Esophagus muscularis mucosa (tissue), 4 donors: Measurements from ENCODE around the gene PDE4A.

Experiments used
- EP300 ChIP-seq: sonication (generic); formaldehyde crosslinking; IDR thresholded peaks from one replicate; pipeline ENCODE4 v1.6.1; 2017; ENCODE audit warnings: antibody characterized with exemption
- POLR2A ChIP-seq: fragments of 450-650 bp; IDR thresholded peaks from one replicate; pipeline ENCODE4 v1.6.1; 2017; ENCODE audit warnings: antibody characterized with exemption, moderate library complexity, mild to moderate bottlenecking, low read depth
- POLR2AphosphoS5 ChIP-seq, 2 donors: sonication (generic); formaldehyde crosslinking; IDR thresholded peaks; one replicate each; pipeline ENCODE4 v1.6.1; 2017; ENCODE audit warnings: antibody characterized with exemption in 2 of 2
- TF ChIP-seq, protein P1 (sequence below), 3 experiments: fragments of 200-600 bp in 2 of 3; fragments of 450-650 bp in 1 of 3; sonication (generic) in 2 of 3; IDR thresholded peaks; one replicate each; pipeline ENCODE4 v1.5.1; 2017 to 2019; ENCODE audit warnings: antibody characterized with exemption in 3 of 3, mild to moderate bottlenecking in 2 of 3, moderate library complexity in 1 of 3

DNA sequence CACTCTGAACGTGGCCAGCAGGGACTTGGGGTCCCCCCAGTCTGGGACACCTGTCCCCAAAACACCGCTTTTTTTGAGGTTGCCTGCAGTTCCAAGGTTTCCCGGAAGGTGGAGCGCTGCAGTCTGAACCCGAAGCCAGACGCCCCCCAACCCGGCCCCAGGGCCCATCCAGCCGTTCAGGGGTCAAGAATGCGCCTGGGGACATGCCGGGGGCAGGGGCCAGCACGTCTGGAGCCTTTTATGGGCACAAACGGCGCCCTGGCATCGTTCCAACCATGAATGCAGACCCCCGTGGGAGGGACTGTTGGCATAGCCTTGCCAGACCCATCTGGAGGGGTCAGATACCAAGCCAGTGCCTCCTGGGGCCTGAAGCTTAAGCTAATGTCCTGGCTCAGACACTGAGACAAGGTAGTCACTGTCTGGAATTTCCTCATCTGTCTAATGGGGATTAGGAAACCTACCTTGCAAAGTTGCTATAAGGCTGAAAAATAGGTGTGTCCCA, 90.0 kb downstream of the PDE4A start:
- no peak for TF ChIP-seq POLR2A
- TF ChIP-seq, protein P1, sequence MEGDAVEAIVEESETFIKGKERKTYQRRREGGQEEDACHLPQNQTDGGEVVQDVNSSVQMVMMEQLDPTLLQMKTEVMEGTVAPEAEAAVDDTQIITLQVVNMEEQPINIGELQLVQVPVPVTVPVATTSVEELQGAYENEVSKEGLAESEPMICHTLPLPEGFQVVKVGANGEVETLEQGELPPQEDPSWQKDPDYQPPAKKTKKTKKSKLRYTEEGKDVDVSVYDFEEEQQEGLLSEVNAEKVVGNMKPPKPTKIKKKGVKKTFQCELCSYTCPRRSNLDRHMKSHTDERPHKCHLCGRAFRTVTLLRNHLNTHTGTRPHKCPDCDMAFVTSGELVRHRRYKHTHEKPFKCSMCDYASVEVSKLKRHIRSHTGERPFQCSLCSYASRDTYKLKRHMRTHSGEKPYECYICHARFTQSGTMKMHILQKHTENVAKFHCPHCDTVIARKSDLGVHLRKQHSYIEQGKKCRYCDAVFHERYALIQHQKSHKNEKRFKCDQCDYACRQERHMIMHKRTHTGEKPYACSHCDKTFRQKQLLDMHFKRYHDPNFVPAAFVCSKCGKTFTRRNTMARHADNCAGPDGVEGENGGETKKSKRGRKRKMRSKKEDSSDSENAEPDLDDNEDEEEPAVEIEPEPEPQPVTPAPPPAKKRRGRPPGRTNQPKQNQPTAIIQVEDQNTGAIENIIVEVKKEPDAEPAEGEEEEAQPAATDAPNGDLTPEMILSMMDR (IDR thresholded peaks at IDR 0.05) = peak; percentile 23 to 57 (median 38)
- no peak for TF ChIP-seq POLR2AphosphoS5 (IDR thresholded peaks at IDR 0.05)
- no peak for TF ChIP-seq EP300
